Cardiac septum (tissue), 1 donor: Measurements from ENCODE around the gene PEX3. TPM values are rescaled to one million over a fixed set of nuclear protein-coding genes. Genes with fewer than 3 reads are reported as not detected.

Source experiments
- DNase-seq: peaks from one replicate; pipeline ENCODE4 v3.0.0-alpha.2; 2020; ENCODE audit warnings: low spot score
- intact Hi-C: fragments of 100-400 bp; cut with DNase I; formaldehyde crosslinking; loops from one replicate; pipeline ENCODE4 v1.14.0; 2022
- total RNA-seq: library from RNA; stranded (reverse); fragmentation: NEBNext Ultra II Directional; extraction: Animal tissue kit (Norgen Biotek cat#: 25700); gene quantifications from one replicate; pipeline ENCODE4 v1.2.1, GENCODE V29; 2021
- donor health status: DM: no; HTN: no; CAD: no.

Gene PEX3
- total RNA-seq, 1 donor from 2014 or later = 23.1 TPM

GRCh38 chr6:143528164-143528811, 77.7 kb downstream of the PEX3 start:
- DNase-seq = no peak
- intact Hi-C loops = no loop called here

GRCh38 chr6:143529095-143529494, 78.5 kb downstream of the PEX3 start:
- intact Hi-C loops = no loop called here

GRCh38 chr6:143531720-143532499, 81.3 kb downstream of the PEX3 start:
- intact Hi-C loops = no loop called here

More at GRCh38 chr6:143529095-143529494, 78.5 kb downstream of the PEX3 start:
- no peak for DNase-seq

GRCh38 chr6:143535189-143535614, 84.6 kb downstream of the PEX3 start:
- intact Hi-C loops = no loop called here
- no peak for DNase-seq

More at GRCh38 chr6:143531720-143532499, 81.3 kb downstream of the PEX3 start:
- no peak for DNase-seq

- DNase-seq = peak; percentile 86
These were observed 85.9 kb downstream of the PEX3 start for GRCh38 chr6:143536461-143536865.

GRCh38 chr6:143536866-143537691, 86.5 kb downstream of the PEX3 start:
- intact Hi-C loops = loop anchor here (2.0 kb wide), 1 partner anchor 26 kb away; the partner anchor contains the start of gene FUCA2
- DNase-seq = peak; percentile 85

More at GRCh38 chr6:143536461-143536865, 85.9 kb downstream of the PEX3 start:
- intact Hi-C loops = loop anchor here (2.0 kb wide), 1 partner anchor 26 kb away; the partner anchor contains the start of gene FUCA2

GRCh38 chr6:143538374-143538773, 87.8 kb downstream of the PEX3 start:
- no peak for DNase-seq
- intact Hi-C loops = no loop called here

- no peak for DNase-seq
- intact Hi-C loops = no loop called here
These were observed 88.5 kb downstream of the PEX3 start for GRCh38 chr6:143539106-143539505.

- intact Hi-C loops = no loop called here
- no peak for DNase-seq
These were observed 89.1 kb downstream of the PEX3 start for GRCh38 chr6:143539734-143540133.

GRCh38 chr6:143540192-143540591, 89.6 kb downstream of the PEX3 start:
- no peak for DNase-seq
- intact Hi-C loops = no loop called here

Other genes with a start within 250 kb of the PEX3 start
- gene ADAT2, start 110 bp upstream of the PEX3 start, total RNA-seq = 2.2 TPM
- gene FUCA2, start 60.9 kb downstream of the PEX3 start, total RNA-seq = 37.8 TPM
- 59.3 TPM for gene PHACTR2, start 227.2 kb downstream of the PEX3 start, total RNA-seq